Fibroblast of lung (primary cell): Measurements from ENCODE around the gene SLC4A1AP. TPM values are rescaled to one million over a fixed set of nuclear protein-coding genes. Genes with fewer than 3 reads are reported as not detected.

Experiments
- DNase-seq, 2 donors: peaks; one replicate each; pipeline versions ENCODE4 v3.0.0 to v3.0.0-alpha.2; 2010; ENCODE audit warnings: low read depth in 2 of 2
- H2AFZ ChIP-seq: 2 replicates; pipeline ENCODE4 v1.5.1; 2012; ENCODE audit warnings: low read length, control low read depth, inconsistent platforms
- H3K27ac ChIP-seq: 2 replicates; pipeline ENCODE4 v1.5.1; 2011; ENCODE audit warnings: low read length, control low read depth; ENCODE audit not compliant: insufficient read depth
- H3K27me3 ChIP-seq: 2 replicates; pipeline ENCODE4 v1.5.1; 2011; ENCODE audit warnings: mild to moderate bottlenecking, low read length; ENCODE audit not compliant: control insufficient read depth, insufficient read depth
- H3K36me3 ChIP-seq: 2 replicates; pipeline ENCODE4 v1.5.1; 2011; ENCODE audit warnings: low read length; ENCODE audit not compliant: control insufficient read depth, insufficient read depth
- H3K4me1 ChIP-seq: 2 replicates; pipeline ENCODE4 v1.5.1; 2011; ENCODE audit warnings: low read length; ENCODE audit not compliant: control insufficient read depth, insufficient read depth; ENCODE audit errors: extremely low read depth
- H3K4me2 ChIP-seq: 2 replicates; pipeline ENCODE4 v1.5.1; 2011; ENCODE audit warnings: low read length, control low read depth; ENCODE audit not compliant: insufficient read depth; ENCODE audit errors: extremely low read depth
- H3K4me3 ChIP-seq, 4 experiments: fragments of 200-600 bp in 1 of 4; sonication (generic) in 1 of 4; replicated peaks in 1 of 4; 2 replicates each; pipeline ENCODE4 v1.5.1; 2011 to 2016; ENCODE audit warnings: low read length in 4 of 4, low read depth in 3 of 4, mild to moderate bottlenecking in 3 of 4, control low read depth in 2 of 4, inconsistent platforms in 1 of 4, mixed read lengths in 1 of 4; ENCODE audit not compliant: insufficient read depth in 1 of 4; ENCODE audit errors: control extremely low read depth in 1 of 4
- H3K79me2 ChIP-seq: 2 replicates; pipeline ENCODE4 v1.5.1; 2012; ENCODE audit warnings: mild to moderate bottlenecking, low read length, inconsistent platforms; ENCODE audit not compliant: control insufficient read depth, insufficient read depth
- H3K9ac ChIP-seq: 2 replicates; pipeline ENCODE4 v1.5.1; 2011; ENCODE audit warnings: mild to moderate bottlenecking, low read length, control low read depth; ENCODE audit not compliant: insufficient read depth
- H3K9me3 ChIP-seq: 2 replicates; pipeline ENCODE4 v1.5.1; 2012; ENCODE audit warnings: low read depth, low read length; ENCODE audit not compliant: control insufficient read depth, insufficient read depth
- H4K20me1 ChIP-seq: 2 replicates; pipeline ENCODE4 v1.5.1; 2011; ENCODE audit warnings: low read length; ENCODE audit not compliant: control insufficient read depth, insufficient read depth; ENCODE audit errors: extremely low read depth
- EZH2 ChIP-seq: IDR thresholded peaks from 2 replicates; pipeline ENCODE4 v1.5.1; 2012; ENCODE audit warnings: low read length, control low read depth, mild to moderate bottlenecking; ENCODE audit errors: missing control alignments
- polyA plus RNA-seq, 2 donors: library from polyadenylated mRNA; depleted of rRNA in 1 of 2; stranded (reverse) in 1 of 2; unstranded in 1 of 2; fragments of >200 nt; gene quantifications; 2 replicates each; pipeline ENCODE4 v1.2.1, GENCODE V29; 2011 to 2012; ENCODE audit warnings: missing spikeins in 1 of 2
- total RNA-seq: library from RNA; depleted of rRNA; stranded (reverse); fragments of >200 nt; gene quantifications from 2 replicates; pipeline ENCODE4 v1.2.1, GENCODE V29; 2014
- TF ChIP-seq, protein P1 (sequence below), 2 donors: IDR thresholded peaks in 1 of 2; conservative IDR thresholded peaks in 1 of 2; 1 replicate in 1 of 2; 2 replicates in 1 of 2; pipeline ENCODE4 v1.5.1; 2011 to 2012; ENCODE audit warnings: low read length in 2 of 2, control low read depth in 1 of 2, inconsistent platforms in 1 of 2, low read depth in 1 of 2, mild to moderate bottlenecking in 1 of 2

Gene SLC4A1AP
- total and polyA plus RNA-seq, 2 donors (not counting 1 experiment from before 2014, with no cell fraction given), result 15.2 to 28.4 TPM

DNA sequence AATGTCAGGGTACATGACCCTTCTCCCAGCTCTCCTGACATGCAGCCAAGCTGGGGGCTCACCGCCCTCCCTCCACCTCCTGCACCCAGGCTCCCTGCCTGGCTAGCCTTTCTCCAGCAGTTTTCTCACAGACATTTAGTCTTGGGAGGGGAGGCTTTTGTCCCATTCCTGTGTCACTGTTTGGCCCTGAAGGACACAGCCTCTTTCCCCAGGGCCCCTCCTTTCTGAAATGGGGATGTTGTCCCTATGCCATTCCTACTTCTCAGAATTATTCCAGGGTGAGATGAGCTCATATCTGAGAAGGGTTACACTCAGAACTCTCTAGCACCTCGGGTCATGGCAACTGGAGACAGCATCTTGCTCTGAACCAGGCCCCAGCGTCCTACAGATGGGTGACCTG, 60.5 kb downstream of the SLC4A1AP start:
- no peak for DNase-seq
- Histone ChIP-seq H3K4me3 (no peak overlapping the region), H3K4me1 (peaks cover 35% of the 10 kb centered on the region), H2AFZ (peak overlapping the region; percentile 10), H3K4me2 (no peak overlapping the region), H3K79me2 (no peaks in the 10 kb centered on the region), H3K36me3 (no peaks in the 10 kb centered on the region), H3K27ac (peak overlapping the region; percentile 32), H4K20me1 (no peaks in the 10 kb centered on the region), H3K27me3 (no peaks in the 10 kb centered on the region), H3K9ac (no peak overlapping the region), H3K9me3 (no peaks in the 10 kb centered on the region)
- TF ChIP-seq EZH2, result no peak
- TF ChIP-seq, protein P1, sequence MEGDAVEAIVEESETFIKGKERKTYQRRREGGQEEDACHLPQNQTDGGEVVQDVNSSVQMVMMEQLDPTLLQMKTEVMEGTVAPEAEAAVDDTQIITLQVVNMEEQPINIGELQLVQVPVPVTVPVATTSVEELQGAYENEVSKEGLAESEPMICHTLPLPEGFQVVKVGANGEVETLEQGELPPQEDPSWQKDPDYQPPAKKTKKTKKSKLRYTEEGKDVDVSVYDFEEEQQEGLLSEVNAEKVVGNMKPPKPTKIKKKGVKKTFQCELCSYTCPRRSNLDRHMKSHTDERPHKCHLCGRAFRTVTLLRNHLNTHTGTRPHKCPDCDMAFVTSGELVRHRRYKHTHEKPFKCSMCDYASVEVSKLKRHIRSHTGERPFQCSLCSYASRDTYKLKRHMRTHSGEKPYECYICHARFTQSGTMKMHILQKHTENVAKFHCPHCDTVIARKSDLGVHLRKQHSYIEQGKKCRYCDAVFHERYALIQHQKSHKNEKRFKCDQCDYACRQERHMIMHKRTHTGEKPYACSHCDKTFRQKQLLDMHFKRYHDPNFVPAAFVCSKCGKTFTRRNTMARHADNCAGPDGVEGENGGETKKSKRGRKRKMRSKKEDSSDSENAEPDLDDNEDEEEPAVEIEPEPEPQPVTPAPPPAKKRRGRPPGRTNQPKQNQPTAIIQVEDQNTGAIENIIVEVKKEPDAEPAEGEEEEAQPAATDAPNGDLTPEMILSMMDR (conservative IDR thresholded peaks at IDR 0.05 in 1 of 2, IDR thresholded peaks at IDR 0.05 in 1 of 2; ENCODE audit: low read depth in 1 of 2, low read length in 2 of 2), result no peak

DNA sequence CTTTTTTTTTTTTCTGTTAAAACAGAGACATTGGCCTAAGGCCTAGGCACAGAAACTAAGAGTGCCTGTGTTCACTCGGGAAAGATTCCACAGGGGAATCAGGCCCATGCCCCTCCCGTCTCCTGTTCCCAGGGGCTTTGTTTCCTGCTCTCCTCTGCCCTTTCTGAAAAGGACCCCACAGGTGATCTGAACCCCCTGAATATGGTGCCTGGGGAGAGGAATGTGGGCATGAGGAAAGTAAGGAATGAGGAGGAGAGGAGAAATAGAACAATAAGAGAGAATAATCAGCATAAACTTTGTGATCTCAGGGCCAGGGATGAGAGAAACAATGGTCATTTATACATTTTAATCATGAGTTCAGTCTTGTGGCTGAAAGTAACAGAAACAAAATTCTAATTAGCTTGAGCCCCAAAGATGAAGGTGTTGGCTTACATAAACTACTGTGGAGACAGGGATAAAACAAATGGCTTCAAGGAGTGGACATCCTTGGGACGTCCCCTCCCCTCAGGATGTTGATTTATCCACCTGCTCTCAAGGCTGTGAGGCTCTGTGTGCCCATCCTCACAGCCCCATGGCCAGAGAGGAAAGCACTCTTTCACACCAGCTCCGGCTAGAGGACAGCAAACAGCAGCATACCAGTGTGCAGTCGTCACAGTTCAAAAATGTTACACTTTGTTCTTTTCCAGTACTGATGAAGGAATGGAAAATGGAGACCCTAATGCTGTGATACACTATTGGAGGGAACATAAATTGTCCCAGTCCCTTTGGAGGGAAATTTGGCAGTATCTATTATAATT, 61.4 kb downstream of the SLC4A1AP start:
- no peak overlapping the region for H3K4me3 ChIP-seq
- TF ChIP-seq, protein P1 (conservative IDR thresholded peaks at IDR 0.05 in 1 of 2, IDR thresholded peaks at IDR 0.05 in 1 of 2; ENCODE audit: low read depth in 1 of 2, low read length in 2 of 2), result no peak
- no peak for TF ChIP-seq EZH2
- H3K36me3 ChIP-seq, result no peaks in the 10 kb centered on the region
- H3K79me2 ChIP-seq, result no peaks in the 10 kb centered on the region
- DNase-seq, result peak; percentile 47 to 67
- H3K4me1 ChIP-seq, result peaks cover 28% of the 10 kb centered on the region
- H2AFZ ChIP-seq, result peak overlapping the region; percentile 24
- peak overlapping the region; percentile 29 for H3K27ac ChIP-seq
- no peaks in the 10 kb centered on the region for H3K9me3 ChIP-seq
- H4K20me1 ChIP-seq, result no peaks in the 10 kb centered on the region
- no peak overlapping the region for H3K9ac ChIP-seq
- no peaks in the 10 kb centered on the region for H3K27me3 ChIP-seq
- H3K4me2 ChIP-seq, result peak overlapping the region; percentile 15

- DNase-seq, result no peak
- Histone ChIP-seq H3K27me3 (no peaks in the 10 kb centered on the region), H3K36me3 (no peaks in the 10 kb centered on the region), H3K27ac (no peak overlapping the region), H3K79me2 (no peaks in the 10 kb centered on the region), H4K20me1 (no peaks in the 10 kb centered on the region), H3K4me1 (peaks cover 21% of the 10 kb centered on the region), H3K9me3 (no peaks in the 10 kb centered on the region), H3K9ac (no peak overlapping the region), H2AFZ (no peak overlapping the region), H3K4me2 (no peak overlapping the region), H3K4me3 (no peak overlapping the region)
- TF ChIP-seq, protein P1 (conservative IDR thresholded peaks at IDR 0.05 in 1 of 2, IDR thresholded peaks at IDR 0.05 in 1 of 2; ENCODE audit: low read depth in 1 of 2, low read length in 2 of 2), result no peak
- TF ChIP-seq EZH2, result no peak
Observed at GRCh38 chr2:27727257-27727656, 63.6 kb downstream of the SLC4A1AP start.
